ENCODE data around the gene PSPC1.

DNA sequence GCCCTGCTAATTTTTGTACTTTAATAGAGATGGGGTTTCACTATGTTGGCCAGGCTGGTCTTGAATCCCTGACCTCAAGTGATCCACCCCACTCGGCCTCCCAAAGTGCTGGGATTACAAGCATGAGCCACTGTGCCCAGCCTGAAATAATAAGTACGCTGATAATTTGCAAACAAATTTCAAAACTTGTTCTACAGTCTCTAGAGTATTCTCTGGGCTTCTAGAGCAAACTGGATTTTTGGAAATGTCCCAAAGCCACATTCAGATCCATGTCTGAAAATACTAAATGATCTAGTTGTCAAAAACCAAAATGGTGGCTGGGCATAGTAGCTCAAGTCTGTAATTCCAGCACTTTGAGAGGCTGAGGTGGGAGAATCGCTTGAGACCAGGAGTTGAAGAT is 39.9 kb upstream of the PSPC1 start:
- TF ChIP-seq, protein P1, sequence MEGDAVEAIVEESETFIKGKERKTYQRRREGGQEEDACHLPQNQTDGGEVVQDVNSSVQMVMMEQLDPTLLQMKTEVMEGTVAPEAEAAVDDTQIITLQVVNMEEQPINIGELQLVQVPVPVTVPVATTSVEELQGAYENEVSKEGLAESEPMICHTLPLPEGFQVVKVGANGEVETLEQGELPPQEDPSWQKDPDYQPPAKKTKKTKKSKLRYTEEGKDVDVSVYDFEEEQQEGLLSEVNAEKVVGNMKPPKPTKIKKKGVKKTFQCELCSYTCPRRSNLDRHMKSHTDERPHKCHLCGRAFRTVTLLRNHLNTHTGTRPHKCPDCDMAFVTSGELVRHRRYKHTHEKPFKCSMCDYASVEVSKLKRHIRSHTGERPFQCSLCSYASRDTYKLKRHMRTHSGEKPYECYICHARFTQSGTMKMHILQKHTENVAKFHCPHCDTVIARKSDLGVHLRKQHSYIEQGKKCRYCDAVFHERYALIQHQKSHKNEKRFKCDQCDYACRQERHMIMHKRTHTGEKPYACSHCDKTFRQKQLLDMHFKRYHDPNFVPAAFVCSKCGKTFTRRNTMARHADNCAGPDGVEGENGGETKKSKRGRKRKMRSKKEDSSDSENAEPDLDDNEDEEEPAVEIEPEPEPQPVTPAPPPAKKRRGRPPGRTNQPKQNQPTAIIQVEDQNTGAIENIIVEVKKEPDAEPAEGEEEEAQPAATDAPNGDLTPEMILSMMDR (optimal IDR thresholded peaks at IDR 0.05 in 1 of 3, IDR thresholded peaks at IDR 0.05 in 1 of 3, conservative IDR thresholded peaks at IDR 0.05 in 1 of 3; ENCODE audit: extremely low read depth in 1 of 3, insufficient read depth in 2 of 3, low read length in 3 of 3): no peak
- TF ChIP-seq EZH2 (IDR thresholded peaks at IDR 0.05; ENCODE audit: low read length): no peak

All from keratinocyte (primary cell).